Measurements from ENCODE around the gene SMAD7. TPM values are rescaled to one million over a fixed set of nuclear protein-coding genes. Genes with fewer than 3 reads are reported as not detected.
A peak's percentile ranks its signal among the peaks of the same experiment; 100 is the strongest.

The SMAD7 gene
- polyA plus RNA-seq, 3 donors, result 1.4 to 9.4 (median 1.5) TPM

- peaks cover 8 to 18% of the 10 kb centered on the region in 2 donors for H3K4me1 ChIP-seq (ENCODE audit: control insufficient read depth in 1 of 2, insufficient read depth in 2 of 2, low read length in 2 of 2)
- 64% methylated on average over 14 of the region's 15 CpGs for WGBS (ENCODE audit: insufficient coverage)
- H3K4me3 ChIP-seq (replicated peaks in 1 of 3; ENCODE audit: low read depth in 2 of 3, low read length in 3 of 3), result no peak overlapping the region
- no peaks in the 10 kb centered on the region for H3K9me3 ChIP-seq (replicated peaks in 1 of 2; ENCODE audit: control insufficient read depth in 1 of 2, insufficient read depth in 1 of 2, low read length in 2 of 2)
- TF ChIP-seq CTCF (IDR thresholded peaks at IDR 0.05), result no peak
- intact Hi-C loops (cut with micrococcal nuclease), result loop anchor here in 1 of 2 donors (2.0 kb wide), 1 partner anchor 21 kb away; no protein-coding TSS in a partner anchor
- Mint-ChIP-seq H3K9me3 (no peaks in the 10 kb centered on the region), H3K27ac (peak overlapping the region in 2 of 7 donors; percentile 21 to 37), H3K4me1 (peaks cover 31% of the 10 kb centered on the region), H3K27me3 (ENCODE audit: low read depth in 3 of 3) (peaks cover 2 to 17% (median 12%) of the 10 kb centered on the region in 3 donors), H3K4me3 (no peak overlapping the region), H3K36me3 (no peaks in the 10 kb centered on the region)
- H3K79me2 ChIP-seq (ENCODE audit: insufficient read depth, low read length), result no peaks in the 10 kb centered on the region
- no peaks in the 10 kb centered on the region for H4K20me1 ChIP-seq (ENCODE audit: insufficient read depth, low read length)
- no peaks in the 10 kb centered on the region for H3K36me3 ChIP-seq (replicated peaks in 1 of 2; ENCODE audit: control insufficient read depth in 1 of 2, insufficient read depth in 2 of 2, low read length in 2 of 2)
- H3K9ac ChIP-seq (ENCODE audit: insufficient read depth, low read length, poor library complexity, severe bottlenecking), result no peak overlapping the region
- no peaks in the 10 kb centered on the region for H3K27me3 ChIP-seq (ENCODE audit: control insufficient read depth in 2 of 2, insufficient read depth in 2 of 2, low read length in 2 of 2)
- H2AFZ ChIP-seq (ENCODE audit: insufficient read depth, low read depth, low read length, poor library complexity, severe bottlenecking), result no peak overlapping the region
- no peak for DNase-seq
- H3K27ac ChIP-seq (ENCODE audit: low read depth in 1 of 2, low read length in 2 of 2), result no peak overlapping the region
- no peak overlapping the region for H3K4me2 ChIP-seq (replicated peaks; ENCODE audit: extremely low read depth, low read length, poor library complexity, severe bottlenecking)
Observed at GRCh38 chr18:48875942-48876511, 74.7 kb downstream of the SMAD7 start.

GRCh38 chr18:48875314-48875941, 75.3 kb downstream of the SMAD7 start:
- 87% methylated on average over 18 of the region's 18 CpGs for WGBS (ENCODE audit: insufficient coverage)
- Mint-ChIP-seq H3K4me1 (peaks cover 27% of the 10 kb centered on the region), H3K36me3 (no peaks in the 10 kb centered on the region), H3K9me3 (no peaks in the 10 kb centered on the region), H3K27me3 (ENCODE audit: low read depth in 3 of 3) (peaks cover 3 to 17% (median 11%) of the 10 kb centered on the region in 3 donors), H3K4me3 (peak overlapping the region in 1 of 2 donors; percentile 28), H3K27ac (peak overlapping the region in 3 of 7 donors; percentile 37 to 74 (median 54))
- no peak for DNase-seq
- Histone ChIP-seq H3K27ac (ENCODE audit: low read depth in 1 of 2, low read length in 2 of 2) (no peak overlapping the region), H2AFZ (ENCODE audit: insufficient read depth, low read depth, low read length, poor library complexity, severe bottlenecking) (no peak overlapping the region), H3K9me3 (replicated peaks in 1 of 2; ENCODE audit: control insufficient read depth in 1 of 2, insufficient read depth in 1 of 2, low read length in 2 of 2) (no peaks in the 10 kb centered on the region), H3K79me2 (ENCODE audit: insufficient read depth, low read length) (no peaks in the 10 kb centered on the region), H3K4me2 (replicated peaks; ENCODE audit: extremely low read depth, low read length, poor library complexity, severe bottlenecking) (no peak overlapping the region), H3K36me3 (replicated peaks in 1 of 2; ENCODE audit: control insufficient read depth in 1 of 2, insufficient read depth in 2 of 2, low read length in 2 of 2) (no peaks in the 10 kb centered on the region), H3K9ac (ENCODE audit: insufficient read depth, low read length, poor library complexity, severe bottlenecking) (no peak overlapping the region), H3K4me1 (ENCODE audit: control insufficient read depth in 1 of 2, insufficient read depth in 2 of 2, low read length in 2 of 2) (peaks cover 6 to 13% of the 10 kb centered on the region in 2 donors), H3K27me3 (ENCODE audit: control insufficient read depth in 2 of 2, insufficient read depth in 2 of 2, low read length in 2 of 2) (no peaks in the 10 kb centered on the region), H3K4me3 (replicated peaks in 1 of 3; ENCODE audit: low read depth in 2 of 3, low read length in 3 of 3) (no peak overlapping the region), H4K20me1 (ENCODE audit: insufficient read depth, low read length) (no peaks in the 10 kb centered on the region)
- intact Hi-C loops (cut with micrococcal nuclease), result loop anchor here in 1 of 2 donors (2.0 kb wide), 1 partner anchor 21 kb away; no protein-coding TSS in a partner anchor
- no peak for TF ChIP-seq CTCF (IDR thresholded peaks at IDR 0.05)
